Common myeloid progenitor, CD34-positive (primary cell): Measurements from ENCODE around the gene ZC3H4.
"Not testable (repeated sequence)": the region's sequence is repeated elsewhere in the genome, so short reads cannot be mapped to it uniquely, and the experiment has no call there.

Experiments used
- CTCF ChIA-PET: fragments of 350-600 bp; sonication (Branson Sonifier 250); formaldehyde crosslinking; loops from one replicate; lab custom pipeline; 2021; ENCODE audit warnings: antibody characterized with exemption; lab: Charles Lee
- POLR2A ChIA-PET: fragments of 350-600 bp; sonication (Branson Sonifier 250); formaldehyde crosslinking; loops from one replicate; lab custom pipeline; 2021; ENCODE audit warnings: antibody characterized with exemption; lab: Charles Lee
- DNase-seq, 3 donors: peaks; one replicate each; pipeline versions ENCODE4 v3.0.0 to v3.0.0-alpha.2; 2013
- H3K27ac ChIP-seq, 2 experiments: 1 replicate in 1 of 2; 2 replicates in 1 of 2; pipeline ENCODE4 v1.7.0; 2013; ENCODE audit warnings: inconsistent platforms in 2 of 2, low read length in 2 of 2, mild to moderate bottlenecking in 2 of 2, low read depth in 1 of 2, moderate library complexity in 1 of 2; ENCODE audit not compliant: severe bottlenecking in 2 of 2, insufficient read depth in 1 of 2, poor library complexity in 1 of 2
- H3K27me3 ChIP-seq, 5 experiments: replicated peaks in 2 of 5; 1 replicate in 3 of 5; 2 replicates in 2 of 5; pipeline versions ENCODE4 v1.6.1 to v1.7.0; 2013; ENCODE audit warnings: low read length in 4 of 5, mild to moderate bottlenecking in 2 of 5, moderate library complexity in 2 of 5, inconsistent platforms in 1 of 5; ENCODE audit not compliant: insufficient read depth in 5 of 5, control insufficient read depth in 4 of 5
- H3K36me3 ChIP-seq, 4 experiments: 1 replicate in 2 of 4; 2 replicates in 2 of 4; pipeline versions ENCODE4 v1.6.1 to v1.7.0; 2013; ENCODE audit warnings: low read length in 3 of 4, control low read depth in 1 of 4, mild to moderate bottlenecking in 1 of 4; ENCODE audit not compliant: control insufficient read depth in 4 of 4, insufficient read depth in 4 of 4
- H3K4me1 ChIP-seq, 4 experiments: 1 replicate in 3 of 4; 2 replicates in 1 of 4; pipeline versions ENCODE4 v1.6.1 to v1.7.1; 2013; ENCODE audit warnings: low read length in 3 of 4, mild to moderate bottlenecking in 3 of 4, control low read depth in 1 of 4, inconsistent platforms in 1 of 4, moderate library complexity in 1 of 4; ENCODE audit not compliant: control insufficient read depth in 4 of 4, insufficient read depth in 4 of 4; ENCODE audit errors: control extremely low read depth in 1 of 4
- H3K4me3 ChIP-seq, 7 experiments: 1 replicate in 4 of 7; 2 replicates in 3 of 7; pipeline versions ENCODE4 v1.5.1 to v1.7.0; 2013; ENCODE audit warnings: mild to moderate bottlenecking in 7 of 7, low read length in 6 of 7, moderate library complexity in 6 of 7, inconsistent platforms in 2 of 7, low read depth in 2 of 7, control low read depth in 1 of 7; ENCODE audit not compliant: insufficient read depth in 4 of 7, control insufficient read depth in 1 of 7; ENCODE audit errors: extremely low read depth in 1 of 7
- H3K9me3 ChIP-seq, 5 experiments: 1 replicate in 4 of 5; 2 replicates in 1 of 5; pipeline versions ENCODE4 v1.6.1 to v1.7.1; 2013; ENCODE audit warnings: low read length in 4 of 5, mild to moderate bottlenecking in 2 of 5, inconsistent platforms in 1 of 5, low read depth in 1 of 5, moderate library complexity in 1 of 5; ENCODE audit not compliant: control insufficient read depth in 4 of 5, insufficient read depth in 2 of 5; ENCODE audit errors: control extremely low read depth in 1 of 5
- WGBS: methylation state at CpG from one replicate; pipeline ENCODE4 v1.1.5; 2013; ENCODE audit not compliant: insufficient coverage; 5-methylcytosine and 5-hydroxymethylcytosine counted together

The ZC3H4 gene

DNA sequence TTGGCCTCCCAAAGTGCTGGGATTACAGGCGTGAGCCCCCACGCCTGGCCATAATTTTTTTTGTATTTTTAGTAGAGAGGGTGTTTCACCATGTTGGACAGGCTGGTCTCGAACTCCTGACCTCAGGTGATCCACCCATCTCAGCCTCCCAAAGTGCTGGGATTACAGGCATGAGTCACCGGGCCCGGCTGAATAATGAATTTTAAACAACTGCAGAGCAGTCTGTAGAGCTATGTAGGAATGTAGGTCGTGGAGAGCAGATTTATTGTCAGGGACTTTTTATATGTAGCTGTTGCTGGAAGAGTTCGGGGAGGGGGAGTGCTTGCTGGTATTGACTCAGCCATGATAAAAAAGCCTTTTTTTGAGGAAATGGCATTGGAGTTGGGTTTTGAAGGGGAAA, 27.7 kb upstream of the ZC3H4 start:
- 90% methylated on average over 3 of the region's 7 CpGs for WGBS
- POLR2A ChIA-PET, result not testable (repeated sequence)
- CTCF ChIA-PET, result interaction anchor here (0.8 kb wide), 1 partner anchor 127 kb away, joined by 3 read pairs; no protein-coding TSS in a partner anchor

DNA sequence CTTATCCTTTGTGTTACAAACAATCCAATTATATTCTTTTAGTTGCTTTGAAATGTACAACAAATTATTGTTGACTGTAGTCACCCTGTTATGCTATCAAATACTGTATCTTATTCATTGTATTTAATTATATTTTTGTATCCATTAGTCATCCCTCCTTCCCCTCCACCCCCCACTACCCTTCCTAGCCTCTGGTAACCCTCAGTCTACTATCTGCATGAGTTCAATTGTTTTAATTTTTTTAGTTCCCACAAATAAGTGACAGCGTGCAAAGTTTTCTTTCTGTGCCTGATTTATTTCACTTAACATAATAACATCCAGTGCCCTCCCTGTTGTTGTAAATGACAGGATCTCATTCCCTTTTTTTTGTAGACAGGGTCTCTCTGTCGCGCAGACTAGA, 21.6 kb upstream of the ZC3H4 start:
- CTCF ChIA-PET, result no interaction called here

More for the DNA sequence above, 27.7 kb upstream of the ZC3H4 start:
- H3K27me3 ChIP-seq, H3K4me3 ChIP-seq, H3K4me1 ChIP-seq, H3K9me3 ChIP-seq, H3K27ac ChIP-seq, DNase-seq: not testable (repeated sequence)
- H3K36me3 ChIP-seq, result peaks cover 7 to 58% (median 18%) of the 10 kb centered on the region in 4 experiments

DNA sequence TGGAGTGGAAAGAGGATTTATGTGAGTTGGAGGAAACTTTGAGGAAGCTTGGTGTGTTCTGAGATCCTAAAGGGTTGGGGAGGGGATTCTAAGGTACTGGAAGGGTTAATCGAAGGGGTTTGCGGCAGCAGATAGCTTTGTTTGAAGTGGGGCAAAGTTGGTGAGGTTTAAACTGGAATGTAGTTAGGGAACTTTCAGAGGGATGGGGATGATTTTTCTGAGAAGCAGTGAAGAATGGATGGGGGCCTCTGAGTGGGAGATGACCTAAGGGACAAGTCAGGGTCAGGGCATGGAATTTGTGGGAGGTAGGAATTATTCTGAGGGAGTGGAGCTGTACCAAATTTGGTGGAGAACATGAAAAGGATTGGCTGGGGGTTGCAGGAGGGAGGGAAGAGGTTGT, 21.0 kb upstream of the ZC3H4 start:
- Histone ChIP-seq H3K4me1 (peaks cover 0 to 18% (median 11%) of the 10 kb centered on the region in 4 experiments), H3K27ac (peak overlapping the region in 1 of 2 experiments; percentile 14), H3K4me3 (no peak overlapping the region), H3K27me3 (no peaks in the 10 kb centered on the region), H3K9me3 (no peaks in the 10 kb centered on the region), H3K36me3 (peaks cover 0 to 27% (median 1%) of the 10 kb centered on the region in 4 experiments)
- ChIA-PET CTCF (interaction anchor here (0.7 to 1.2 kb wide), 2 partner anchors 14 to 59 kb away, joined by 3 read pairs; no protein-coding TSS in a partner anchor), POLR2A (no interaction called here)
- WGBS, result 100% methylated on average over 2 of the region's 2 CpGs
- DNase-seq, result no peak

More for the DNA sequence above, 21.6 kb upstream of the ZC3H4 start:
- POLR2A ChIA-PET, result no interaction called here
- no peaks in the 10 kb centered on the region for H3K9me3 ChIP-seq
- H3K4me1 ChIP-seq, result peaks cover 0 to 18% (median 11%) of the 10 kb centered on the region in 4 experiments
- H3K4me3 ChIP-seq, result no peak overlapping the region
- H3K36me3 ChIP-seq, result peaks cover 0 to 27% (median 1%) of the 10 kb centered on the region in 4 experiments
- H3K27me3 ChIP-seq, result no peaks in the 10 kb centered on the region
- no peak for DNase-seq
- H3K27ac ChIP-seq, result peak overlapping the region in 1 of 2 experiments; percentile 14
- 93% methylated on average over 3 of the region's 3 CpGs for WGBS

DNA sequence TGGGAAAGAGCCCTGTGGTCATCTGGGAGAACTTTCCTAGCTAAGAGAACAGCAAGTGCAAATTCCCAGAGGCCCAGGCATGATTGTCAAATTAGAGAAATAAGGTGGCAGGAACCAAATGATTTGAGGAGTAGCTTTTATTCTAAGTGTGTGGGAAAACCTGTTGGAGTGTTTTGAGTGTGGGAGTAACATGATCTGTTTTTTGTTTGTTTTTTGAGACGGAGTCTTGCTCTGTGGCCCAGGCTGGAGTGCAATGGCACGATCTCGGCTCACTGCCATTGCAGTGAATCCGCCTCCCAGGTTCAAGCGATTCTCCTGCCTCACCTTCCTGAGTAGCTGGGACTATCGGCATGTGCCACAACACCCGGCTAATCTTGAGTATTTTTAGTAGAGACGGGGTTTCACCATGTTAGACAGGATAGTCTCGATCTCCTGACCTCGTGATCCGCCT, 19.5 kb upstream of the ZC3H4 start:
- CTCF ChIA-PET, result interaction anchor here (0.8 to 2.1 kb wide), 4 partner anchors 17 to 120 kb away, joined by 3 to 6 read pairs (median 4); no protein-coding TSS in a partner anchor
- Histone ChIP-seq H3K4me3 (no peak overlapping the region), H3K4me1 (peaks cover 0 to 18% (median 11%) of the 10 kb centered on the region in 4 experiments)

DNA sequence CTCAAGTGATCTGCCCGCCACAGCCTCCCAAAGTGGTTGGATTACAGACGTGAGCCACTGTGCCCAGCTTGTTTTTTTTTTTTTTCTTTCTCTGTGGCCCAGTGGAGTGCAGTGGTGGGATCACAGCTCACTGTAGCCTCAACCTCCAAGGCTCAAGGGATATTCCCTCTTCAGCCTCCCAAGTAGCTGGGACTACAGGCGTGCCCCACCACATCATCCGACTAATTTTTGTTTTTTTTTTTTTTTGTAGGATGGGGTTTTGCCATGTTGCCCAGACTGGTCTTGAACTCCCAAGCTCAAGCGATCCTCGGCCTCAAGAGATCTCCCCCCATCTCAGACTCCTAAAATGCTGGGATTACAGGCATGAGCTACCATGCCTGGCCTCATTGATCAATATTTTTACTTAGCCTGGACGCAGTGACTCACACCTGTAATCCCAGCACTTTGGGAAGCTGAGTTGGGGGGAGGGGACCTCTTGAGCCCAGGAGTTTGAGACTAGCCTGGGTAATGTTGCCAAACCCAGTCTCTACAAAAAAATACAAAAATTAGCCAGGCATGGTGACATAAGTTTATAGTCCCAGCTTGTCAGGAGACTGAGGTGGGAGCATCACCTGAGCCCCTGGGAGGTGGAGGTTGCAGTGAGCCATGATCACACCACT, 18.7 kb upstream of the ZC3H4 start:
- DNase-seq, result no peak
- peaks cover 0 to 13% (median 0%) of the 10 kb centered on the region in 4 experiments for H3K36me3 ChIP-seq
- peaks cover 0 to 18% (median 11%) of the 10 kb centered on the region in 4 experiments for H3K4me1 ChIP-seq
- 96% methylated on average over 3 of the region's 7 CpGs for WGBS
- no peaks in the 10 kb centered on the region for H3K27me3 ChIP-seq
- H3K4me3 ChIP-seq, result peak overlapping the region in 1 of 7 experiments; percentile 97
- no peaks in the 10 kb centered on the region for H3K9me3 ChIP-seq
- no peak overlapping the region for H3K27ac ChIP-seq
- CTCF ChIA-PET, result interaction anchor here (0.8 to 2.1 kb wide), 6 partner anchors 11 to 119 kb away, joined by 3 to 6 read pairs (median 4); no protein-coding TSS in a partner anchor
- POLR2A ChIA-PET, result no interaction called here

More for the DNA sequence above, 19.5 kb upstream of the ZC3H4 start:
- POLR2A ChIA-PET, result no interaction called here
- DNase-seq, result no peak
- Histone ChIP-seq H3K9me3 (no peaks in the 10 kb centered on the region), H3K27ac (no peak overlapping the region), H3K27me3 (no peaks in the 10 kb centered on the region), H3K36me3 (peaks cover 0 to 16% (median 1%) of the 10 kb centered on the region in 4 experiments)
- WGBS, result 97% methylated on average over 11 of the region's 11 CpGs

DNA sequence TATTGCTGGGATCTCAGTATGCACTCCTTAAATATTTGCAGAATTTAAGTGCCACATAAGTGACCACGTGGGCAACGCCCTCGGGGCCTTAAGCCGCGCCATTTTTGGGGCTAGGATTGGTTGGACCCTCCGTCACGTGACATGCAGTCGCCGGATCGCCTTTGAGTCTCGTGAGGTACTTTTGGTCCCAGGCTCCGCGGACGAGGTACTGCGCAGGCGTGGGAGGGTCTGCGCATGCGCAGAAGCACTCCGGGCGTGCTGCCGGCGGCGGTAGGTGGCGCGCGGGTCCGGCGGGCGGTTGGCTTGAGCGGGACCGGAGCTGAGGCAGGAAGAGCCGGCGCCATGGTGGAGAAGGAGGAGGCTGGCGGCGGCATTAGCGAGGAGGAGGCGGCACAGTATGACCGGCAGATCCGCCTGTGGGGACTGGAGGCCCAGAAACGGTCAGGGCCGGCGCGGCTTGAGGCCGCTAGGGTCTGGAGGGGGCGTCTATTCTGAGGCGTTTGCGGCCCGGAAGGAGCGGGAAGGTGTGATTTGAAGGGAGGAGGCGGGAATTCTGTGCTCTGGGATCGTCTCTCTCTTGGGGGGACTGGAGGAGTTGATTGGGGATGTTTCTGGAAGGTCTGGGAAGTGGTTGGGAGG, 17.1 kb upstream of the ZC3H4 start, which contains the start of gene SAE1:
Gene SAE1 (plus strand): TSS at position 247 of the 639 bp plus-strand sequence. CDS start 96 bp downstream, at position 343.
- WGBS, result 0% methylated on average over 35 of the region's 51 CpGs
- Histone ChIP-seq H3K9me3 (no peaks in the 10 kb centered on the region), H3K4me1 (peaks cover 0 to 18% (median 11%) of the 10 kb centered on the region in 4 experiments), H3K27ac (peak within 1 kb of the TSS; percentile 61 to 90), H3K36me3 (peaks cover 0 to 12% (median 0%) of the 10 kb centered on the region in 4 experiments), H3K27me3 (no peaks in the 10 kb centered on the region), H3K4me3 (peak within 1 kb of the TSS; percentile 82 to 97 (median 91))
- CTCF ChIA-PET, result interaction anchor here (1.0 to 1.5 kb wide), 4 partner anchors 51 to 118 kb away, joined by 3 to 5 read pairs (median 3); no protein-coding TSS in a partner anchor
- peak; percentile 96 to 97 (median 97) for DNase-seq
- POLR2A ChIA-PET, result interaction anchor here (1.3 to 1.4 kb wide), 2 partner anchors 18 to 95 kb away, joined by 4 to 5 read pairs; no protein-coding TSS in a partner anchor
